IPS-20b (cell line): ENCODE measurements around the gene CTNND2.
"Not testable (repeated sequence)": the region's sequence is repeated elsewhere in the genome, so short reads cannot be mapped to it uniquely, and the experiment has no call there.

ENCODE experiments used
- H3K27ac ChIP-seq: one replicate; pipeline ENCODE4 v1.5.1; 2013; ENCODE audit warnings: low read length
- H3K27me3 ChIP-seq: 2 replicates; pipeline ENCODE4 v1.6.1; 2013; ENCODE audit warnings: mild to moderate bottlenecking, low read length, inconsistent platforms; ENCODE audit not compliant: insufficient read depth
- H3K36me3 ChIP-seq: 2 replicates; pipeline ENCODE4 v1.6.1; 2013; ENCODE audit warnings: low read depth, mild to moderate bottlenecking, inconsistent platforms, low read length, moderate library complexity; ENCODE audit not compliant: insufficient read depth
- H3K4me1 ChIP-seq: 2 replicates; pipeline ENCODE4 v1.6.1; 2013; ENCODE audit warnings: mild to moderate bottlenecking, control low read depth, inconsistent platforms, low read length, moderate library complexity; ENCODE audit not compliant: insufficient read depth
- H3K4me3 ChIP-seq: 2 replicates; pipeline ENCODE4 v1.5.1; 2013; ENCODE audit warnings: mild to moderate bottlenecking, low read length, inconsistent platforms
- H3K9ac ChIP-seq: 2 replicates; pipeline ENCODE4 v1.6.1; 2013; ENCODE audit warnings: low read depth, mild to moderate bottlenecking, inconsistent platforms, low read length, moderate library complexity
- H3K9me3 ChIP-seq: 2 replicates; pipeline ENCODE4 v1.6.1; 2013; ENCODE audit warnings: mild to moderate bottlenecking, low read depth, low read length, inconsistent platforms; ENCODE audit not compliant: insufficient read depth

The CTNND2 gene

GRCh38 chr5:11324521-11325289, 579.5 kb downstream of the CTNND2 start:
- peaks cover 3% of the 10 kb centered on the region; the same call in 1 of the 2 replicates for H3K4me1 ChIP-seq
- H3K27ac ChIP-seq = no peak overlapping the region
- no peak overlapping the region for H3K9ac ChIP-seq
- H3K4me3 ChIP-seq = no peak overlapping the region
- H3K9me3 ChIP-seq = no peaks in the 10 kb centered on the region
- H3K27me3 ChIP-seq = no peaks in the 10 kb centered on the region
- H3K36me3 ChIP-seq = no peaks in the 10 kb centered on the region

GRCh38 chr5:11323761-11324160, 580.5 kb downstream of the CTNND2 start:
- peaks cover 3% of the 10 kb centered on the region; the same call in 1 of the 2 replicates for H3K4me1 ChIP-seq
- H3K27ac ChIP-seq = no peak overlapping the region
- no peak overlapping the region for H3K4me3 ChIP-seq
- H3K9ac ChIP-seq = no peak overlapping the region
- H3K9me3 ChIP-seq = no peaks in the 10 kb centered on the region
- H3K27me3 ChIP-seq = no peaks in the 10 kb centered on the region
- no peaks in the 10 kb centered on the region for H3K36me3 ChIP-seq

GRCh38 chr5:11322133-11322532, 582.1 kb downstream of the CTNND2 start:
- no peak overlapping the region for H3K27ac ChIP-seq
- no peak overlapping the region for H3K9ac ChIP-seq
- H3K4me3 ChIP-seq = no peak overlapping the region
- H3K36me3 ChIP-seq = no peaks in the 10 kb centered on the region
- no peaks in the 10 kb centered on the region for H3K27me3 ChIP-seq
- H3K4me1 ChIP-seq = peaks cover 3% of the 10 kb centered on the region; the same call in 1 of the 2 replicates
- H3K9me3 ChIP-seq = no peaks in the 10 kb centered on the region

- no peak overlapping the region for H3K27ac ChIP-seq
- no peak overlapping the region for H3K9ac ChIP-seq
- H3K27me3 ChIP-seq = no peaks in the 10 kb centered on the region
- no peaks in the 10 kb centered on the region for H3K4me1 ChIP-seq
- no peak overlapping the region for H3K4me3 ChIP-seq
- no peaks in the 10 kb centered on the region for H3K9me3 ChIP-seq
- no peaks in the 10 kb centered on the region for H3K36me3 ChIP-seq
Observed at GRCh38 chr5:11319836-11320580, 584.2 kb downstream of the CTNND2 start.

GRCh38 chr5:11313694-11314093, 590.6 kb downstream of the CTNND2 start:
- not testable (repeated sequence) for H3K4me1 ChIP-seq, H3K9me3 ChIP-seq, H3K27ac ChIP-seq, H3K9ac ChIP-seq, H3K4me3 ChIP-seq, H3K36me3 ChIP-seq, H3K27me3 ChIP-seq

GRCh38 chr5:11311731-11312130, 592.5 kb downstream of the CTNND2 start:
- H3K36me3 ChIP-seq = no peaks in the 10 kb centered on the region
- H3K9me3 ChIP-seq = no peaks in the 10 kb centered on the region
- H3K27ac ChIP-seq = no peak overlapping the region
- H3K27me3 ChIP-seq = no peaks in the 10 kb centered on the region
- H3K9ac ChIP-seq = no peak overlapping the region
- H3K4me1 ChIP-seq = no peaks in the 10 kb centered on the region
- no peak overlapping the region for H3K4me3 ChIP-seq

- Histone ChIP-seq H3K27me3 (no peaks in the 10 kb centered on the region), H3K27ac (no peak overlapping the region), H3K4me3 (no peak overlapping the region), H3K9me3 (no peaks in the 10 kb centered on the region), H3K36me3 (no peaks in the 10 kb centered on the region), H3K9ac (no peak overlapping the region), H3K4me1 (no peaks in the 10 kb centered on the region)
Observed at GRCh38 chr5:11311272-11311671, 593.0 kb downstream of the CTNND2 start.

- Histone ChIP-seq H3K4me3 (no peak overlapping the region), H3K36me3 (no peaks in the 10 kb centered on the region), H3K4me1 (no peaks in the 10 kb centered on the region), H3K27me3 (no peaks in the 10 kb centered on the region), H3K9ac (no peak overlapping the region), H3K9me3 (no peaks in the 10 kb centered on the region), H3K27ac (no peak overlapping the region)
Observed at GRCh38 chr5:11310158-11310557, 594.1 kb downstream of the CTNND2 start.

- no peak overlapping the region for H3K27ac ChIP-seq
- H3K9ac ChIP-seq = no peak overlapping the region
- H3K36me3 ChIP-seq = no peaks in the 10 kb centered on the region
- no peak overlapping the region for H3K4me3 ChIP-seq
- no peaks in the 10 kb centered on the region for H3K9me3 ChIP-seq
- H3K4me1 ChIP-seq = no peaks in the 10 kb centered on the region
- no peaks in the 10 kb centered on the region for H3K27me3 ChIP-seq
Observed at GRCh38 chr5:11306365-11306764, 597.9 kb downstream of the CTNND2 start.

GRCh38 chr5:11305245-11305644, 599.0 kb downstream of the CTNND2 start:
- H3K9ac ChIP-seq = no peak overlapping the region
- no peaks in the 10 kb centered on the region for H3K27me3 ChIP-seq
- H3K4me1 ChIP-seq = no peaks in the 10 kb centered on the region
- H3K4me3 ChIP-seq = no peak overlapping the region
- H3K36me3 ChIP-seq = no peaks in the 10 kb centered on the region
- H3K27ac ChIP-seq = no peak overlapping the region
- H3K9me3 ChIP-seq = no peaks in the 10 kb centered on the region

- Histone ChIP-seq H3K36me3 (no peaks in the 10 kb centered on the region), H3K4me1 (no peaks in the 10 kb centered on the region), H3K9me3 (no peaks in the 10 kb centered on the region), H3K4me3 (no peak overlapping the region), H3K27ac (no peak overlapping the region), H3K27me3 (no peaks in the 10 kb centered on the region), H3K9ac (no peak overlapping the region)
Observed at GRCh38 chr5:11304641-11305040, 599.6 kb downstream of the CTNND2 start.

GRCh38 chr5:11302663-11303062, 601.6 kb downstream of the CTNND2 start:
- H3K4me1 ChIP-seq = no peaks in the 10 kb centered on the region
- H3K9me3 ChIP-seq = no peaks in the 10 kb centered on the region
- H3K36me3 ChIP-seq = no peaks in the 10 kb centered on the region
- H3K27me3 ChIP-seq = no peaks in the 10 kb centered on the region
- no peak overlapping the region for H3K9ac ChIP-seq
- no peak overlapping the region for H3K4me3 ChIP-seq
- H3K27ac ChIP-seq = no peak overlapping the region
